ENCODE results near the gene SIPA1L3.

Gene SIPA1L3

DNA sequence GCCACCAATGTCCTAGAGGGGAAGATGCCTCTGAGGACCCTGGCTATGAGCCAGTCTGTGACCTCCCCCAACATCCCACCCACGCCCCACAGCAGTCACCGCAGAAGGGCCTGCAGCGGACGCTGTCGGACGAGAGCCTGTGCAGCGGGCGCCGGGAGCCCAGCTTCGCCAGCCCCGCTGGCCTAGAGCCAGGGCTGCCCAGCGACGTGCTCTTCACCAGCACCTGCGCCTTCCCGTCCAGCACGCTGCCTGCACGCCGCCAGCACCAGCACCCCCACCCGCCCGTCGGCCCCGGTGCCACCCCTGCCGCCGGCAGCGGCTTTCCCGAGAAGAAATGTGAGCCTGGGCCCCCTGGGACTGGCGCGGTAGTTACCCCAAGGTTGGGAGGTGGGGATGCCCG, 286.4 kb downstream of the SIPA1L3 start:
- no peak for DNase-seq (ENCODE audit: low read depth)

- DNase-seq (ENCODE audit: low read depth) = no peak
Observed at GRCh38 chr19:38194061-38194701, 287.2 kb downstream of the SIPA1L3 start.

- DNase-seq (ENCODE audit: low read depth) = no peak
Observed at GRCh38 chr19:38195237-38195636, 288.2 kb downstream of the SIPA1L3 start.

DNA sequence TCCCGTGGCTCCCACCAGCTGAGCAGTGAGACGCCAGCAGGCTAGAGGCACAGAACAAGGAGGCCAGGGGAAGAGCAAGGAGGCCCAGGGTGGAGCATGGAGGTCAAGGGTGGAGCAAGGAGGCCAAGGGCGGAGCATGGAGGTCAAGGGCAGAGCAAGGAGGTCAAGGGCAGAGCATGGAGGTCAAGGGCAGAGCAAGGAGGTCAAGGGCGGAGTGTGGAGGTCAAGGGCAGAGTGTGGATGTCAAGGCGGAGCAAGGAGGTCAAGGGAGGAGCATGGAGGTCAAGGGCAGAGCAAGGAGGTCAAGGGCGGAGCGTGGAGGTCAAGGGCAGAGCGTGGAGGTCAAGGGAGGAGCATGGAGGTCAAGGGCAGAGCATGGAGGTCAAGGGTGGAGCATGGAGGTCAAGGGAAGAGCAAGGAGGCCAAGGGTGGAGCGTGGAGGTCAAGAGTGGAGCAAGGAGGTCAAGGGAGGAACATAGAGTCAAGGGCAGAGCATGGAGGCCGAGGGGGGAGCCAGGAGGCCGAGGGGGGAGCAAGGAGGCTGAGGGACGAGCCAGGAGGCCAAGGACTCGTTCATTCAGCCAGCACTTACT, 289.3 kb downstream of the SIPA1L3 start:
- no peak for DNase-seq (ENCODE audit: low read depth)

DNA sequence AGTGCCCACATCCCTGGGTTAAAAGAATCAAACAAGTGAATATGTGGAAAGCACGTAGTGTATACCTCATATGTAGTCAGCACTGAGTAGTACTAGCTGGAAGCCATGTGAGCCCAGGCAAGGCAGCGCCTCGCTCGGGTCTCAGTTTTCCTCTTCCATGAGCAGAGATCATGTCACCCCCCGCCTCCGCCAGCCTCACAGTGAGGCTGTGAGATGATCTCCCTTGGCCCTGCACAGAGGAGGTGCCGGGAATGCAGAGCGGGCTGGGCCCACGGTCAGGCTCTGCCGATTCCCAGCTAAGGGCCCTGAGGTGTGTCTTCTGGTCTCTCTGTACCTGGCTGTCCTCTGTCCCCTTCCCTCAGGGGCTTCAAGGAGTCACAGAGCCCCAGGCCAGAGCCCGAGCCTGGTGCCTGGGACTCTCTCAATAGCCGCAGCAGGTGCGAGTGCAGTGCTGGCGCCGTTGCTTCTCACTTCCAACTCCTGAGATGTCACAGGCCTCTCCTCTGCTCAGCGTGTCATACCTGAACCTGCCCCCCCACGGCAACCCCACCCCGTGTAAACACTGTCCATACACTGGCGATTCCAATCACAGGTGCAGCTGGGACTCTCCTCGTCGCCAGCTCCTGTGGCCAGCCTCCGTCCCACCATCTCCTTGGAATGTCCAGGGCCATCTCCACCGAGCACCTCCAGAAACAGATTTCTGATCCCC, 290.1 kb downstream of the SIPA1L3 start:
- DNase-seq (ENCODE audit: low read depth) = no peak

DNA sequence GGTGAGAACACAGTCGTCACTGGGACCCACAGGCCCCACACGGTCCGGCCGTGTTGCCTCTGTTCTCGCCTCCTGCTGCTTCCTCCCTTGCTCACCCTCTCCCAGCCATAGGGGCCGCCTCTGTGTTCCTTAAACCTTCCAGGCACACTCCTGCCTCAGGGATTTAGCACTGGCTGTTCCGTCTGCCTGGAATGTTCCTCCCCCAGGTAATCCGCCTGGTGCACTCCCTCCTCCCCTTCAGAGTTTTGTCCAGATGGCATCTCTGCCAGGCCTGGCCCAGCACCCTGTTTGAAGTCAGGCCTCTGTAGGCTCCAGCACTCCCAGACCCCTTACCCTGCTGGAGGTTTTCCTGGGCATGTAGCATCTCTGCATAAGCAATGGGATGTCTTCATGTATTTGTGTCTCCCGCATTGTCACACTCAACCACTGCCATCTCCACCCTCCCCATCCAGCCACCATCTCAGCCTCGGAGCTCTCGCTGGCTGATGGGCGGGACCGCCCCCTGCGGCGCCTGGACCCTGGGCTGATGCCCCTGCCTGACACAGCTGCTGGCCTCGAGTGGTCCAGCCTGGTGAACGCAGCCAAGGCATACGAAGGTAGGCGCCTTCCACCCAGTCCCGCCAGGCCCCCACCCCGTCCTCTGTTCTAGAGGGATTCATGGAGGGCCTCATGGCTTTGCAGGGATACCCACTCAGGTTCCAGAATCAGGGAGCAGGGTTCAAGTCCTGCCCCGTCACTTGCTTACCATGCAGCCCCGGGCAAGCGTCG, 291.1 kb downstream of the SIPA1L3 start:
- DNase-seq (ENCODE audit: low read depth) = no peak

- DNase-seq (ENCODE audit: low read depth) = no peak
Observed at GRCh38 chr19:38199340-38199739, 292.3 kb downstream of the SIPA1L3 start.

- DNase-seq (ENCODE audit: low read depth) = no peak
Observed at GRCh38 chr19:38201731-38202130, 294.7 kb downstream of the SIPA1L3 start.

DNA sequence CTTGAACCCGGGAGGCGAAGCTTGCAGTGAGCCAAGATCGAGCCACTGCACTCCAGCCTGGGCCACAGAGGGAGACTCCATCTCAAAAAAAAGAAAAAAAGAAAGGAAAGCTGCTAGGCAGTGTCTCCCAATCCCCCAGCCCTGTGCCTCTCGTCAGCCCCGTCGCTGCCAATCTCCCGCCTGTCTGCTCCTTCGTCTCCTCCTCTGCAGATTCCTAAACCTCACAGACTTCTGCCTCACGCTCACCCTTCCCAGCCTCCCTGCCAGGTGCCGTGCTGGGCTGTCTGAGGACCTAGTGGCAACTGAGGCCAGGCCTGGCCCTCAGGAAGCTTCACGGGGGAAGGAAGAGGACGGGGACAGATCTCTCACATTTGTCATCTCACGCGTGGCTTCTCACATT, 295.5 kb downstream of the SIPA1L3 start:
- DNase-seq (ENCODE audit: low read depth) = no peak

DNA sequence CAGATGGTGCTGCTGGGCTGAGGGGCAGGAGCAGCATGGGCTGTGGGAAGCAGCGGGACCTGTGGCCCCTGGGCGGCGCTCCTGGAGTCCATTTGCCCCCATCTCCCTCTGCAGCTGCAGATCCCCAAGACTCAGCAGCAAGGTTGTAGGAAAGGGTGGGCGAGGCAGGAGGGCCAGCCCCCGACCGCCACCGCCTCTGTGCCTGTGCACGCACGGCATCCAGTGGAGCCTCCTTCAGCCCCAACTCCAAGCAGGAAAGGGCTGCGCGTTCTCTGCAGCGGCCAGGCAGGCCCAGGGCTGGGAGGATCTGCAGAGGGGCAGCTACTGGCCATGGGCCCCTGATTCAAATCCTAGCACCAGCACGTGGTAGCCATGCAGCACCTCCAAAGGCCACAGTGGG, 296.2 kb downstream of the SIPA1L3 start:
- DNase-seq (ENCODE audit: low read depth) = no peak

DNA sequence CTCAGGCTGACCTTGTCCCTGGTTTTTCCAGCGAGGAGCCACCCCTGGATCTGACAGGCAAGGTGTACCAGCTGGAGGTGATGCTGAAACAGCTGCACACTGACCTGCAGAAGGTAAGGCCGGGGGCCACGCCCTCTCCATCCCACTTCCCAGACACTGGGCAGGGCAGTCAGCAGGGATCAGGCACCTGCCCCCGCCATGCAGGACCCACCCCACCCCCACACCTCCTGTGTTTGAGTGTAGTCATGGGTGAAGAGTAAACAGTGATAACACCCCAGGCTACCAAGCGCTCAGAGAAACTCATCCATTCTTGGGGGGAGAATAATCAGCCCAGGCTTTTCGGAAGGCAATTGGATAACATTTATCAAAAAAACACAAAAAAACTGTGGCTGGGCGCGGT, 297.1 kb downstream of the SIPA1L3 start:
- DNase-seq (ENCODE audit: low read depth) = no peak

GRCh38 chr19:38204728-38205127, 297.7 kb downstream of the SIPA1L3 start:
- no peak for DNase-seq (ENCODE audit: low read depth)

GRCh38 chr19:38206006-38206745, 299.2 kb downstream of the SIPA1L3 start:
- DNase-seq (ENCODE audit: low read depth) = no peak

DNA sequence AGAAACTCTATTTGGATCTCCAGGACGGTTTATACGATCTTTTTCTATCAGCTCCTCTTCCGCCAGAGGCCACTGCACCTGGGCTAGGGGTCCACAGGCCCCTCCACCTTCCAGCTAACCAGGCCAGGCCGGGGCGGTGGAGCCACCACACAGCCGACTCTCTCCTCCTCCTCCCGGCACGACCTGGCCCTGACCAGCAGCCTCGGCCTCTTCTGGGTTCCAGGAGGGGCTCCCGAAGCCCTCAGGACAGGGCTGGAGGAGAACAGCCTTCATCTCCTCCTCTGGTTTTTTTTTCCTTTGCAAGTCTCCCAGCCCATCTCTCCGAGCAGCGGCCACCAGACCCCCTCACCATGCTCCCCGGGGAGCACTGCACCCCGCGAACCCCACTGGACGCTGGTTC, 299.9 kb downstream of the SIPA1L3 start:
- DNase-seq (ENCODE audit: low read depth) = no peak

GRCh38 chr19:38207543-38207942, 300.5 kb downstream of the SIPA1L3 start:
- no peak for DNase-seq (ENCODE audit: low read depth)

GRCh38 chr19:38208571-38208970, 301.6 kb downstream of the SIPA1L3 start:
- DNase-seq (ENCODE audit: low read depth) = no peak

DNA sequence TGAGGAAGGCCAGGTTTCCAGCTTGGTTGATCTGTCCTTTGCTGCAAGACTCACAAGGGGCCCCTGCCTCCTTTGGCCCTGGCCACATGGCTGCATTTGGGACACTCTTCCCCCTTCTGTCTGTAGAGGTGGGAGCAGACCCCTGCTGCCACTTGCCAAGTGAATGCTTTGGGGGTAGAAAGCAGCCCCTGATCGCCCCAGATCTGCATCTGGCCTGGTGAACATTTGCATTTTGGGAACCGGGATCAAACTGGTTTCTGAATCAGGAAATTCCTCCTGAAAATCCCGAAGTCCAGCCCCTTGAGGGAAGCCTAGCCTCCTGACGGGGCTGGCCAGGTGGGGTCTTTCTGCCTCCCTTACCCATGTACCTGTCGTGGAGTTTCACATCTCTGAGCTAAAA, 302.1 kb downstream of the SIPA1L3 start:
- DNase-seq (ENCODE audit: low read depth) = no peak

GRCh38 chr19:38209671-38210457, 302.9 kb downstream of the SIPA1L3 start:
- DNase-seq (ENCODE audit: low read depth) = peak; percentile 38

GRCh38 chr19:38210458-38210987, 303.5 kb downstream of the SIPA1L3 start:
- DNase-seq (ENCODE audit: low read depth) = peak; percentile 34

GRCh38 chr19:38211151-38211591, 304.2 kb downstream of the SIPA1L3 start:
- DNase-seq (ENCODE audit: low read depth) = no peak

DNA sequence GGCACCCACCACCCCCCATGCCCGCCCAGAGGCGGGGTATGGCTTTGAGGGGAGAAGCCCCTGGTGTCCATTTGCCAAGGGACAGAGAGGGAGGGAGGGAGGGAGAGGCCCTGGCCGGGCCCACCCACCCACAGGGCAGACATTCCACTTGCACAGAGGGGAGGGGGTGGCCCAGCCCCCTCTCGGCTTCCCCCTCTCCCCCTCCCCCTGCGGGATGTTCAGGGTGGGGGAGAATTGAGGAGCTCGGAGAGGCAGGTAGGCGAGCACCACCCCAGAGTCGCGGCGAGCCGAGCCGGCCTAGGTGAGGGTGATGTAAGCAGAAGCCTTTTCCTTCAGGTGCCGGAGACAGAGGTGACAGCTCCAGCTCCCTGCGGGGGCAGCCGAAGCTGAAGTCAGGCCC, 304.8 kb downstream of the SIPA1L3 start:
- no peak for DNase-seq (ENCODE audit: low read depth)
